Osteoblast (primary cell): ENCODE measurements around the gene THAP7. TPM values are rescaled to one million over a fixed set of nuclear protein-coding genes. Genes with fewer than 3 reads are reported as not detected.
A peak's percentile ranks its signal among the peaks of the same experiment; 100 is the strongest.

Experiments used
- DNase-seq: peaks from one replicate; pipeline ENCODE4 v3.0.0; 2011; ENCODE audit warnings: low spot score, mixed read lengths; ENCODE audit not compliant: insufficient read length; ENCODE audit errors: missing footprints
- H2AFZ ChIP-seq: 2 replicates; pipeline ENCODE4 v1.6.0; 2011; ENCODE audit warnings: mild to moderate bottlenecking, low read length
- H3K27ac ChIP-seq: 2 replicates; pipeline ENCODE4 v1.5.1; 2011; ENCODE audit warnings: mild to moderate bottlenecking, low read depth, low read length, moderate library complexity
- H3K27me3 ChIP-seq: 2 replicates; pipeline ENCODE4 v1.6.0; 2012; ENCODE audit warnings: mild to moderate bottlenecking, control low read depth, inconsistent platforms, low read length, moderate library complexity; ENCODE audit not compliant: insufficient read depth
- H3K36me3 ChIP-seq: 2 replicates; pipeline ENCODE4 v1.5.1; 2011; ENCODE audit warnings: mild to moderate bottlenecking, low read length, control low read depth, moderate library complexity; ENCODE audit not compliant: insufficient read depth
- H3K4me1 ChIP-seq: 2 replicates; pipeline ENCODE4 v1.5.1; 2011; ENCODE audit warnings: mild to moderate bottlenecking, low read length, control low read depth, moderate library complexity; ENCODE audit not compliant: insufficient read depth
- H3K4me2 ChIP-seq: 2 replicates; pipeline ENCODE4 v1.6.0; 2011; ENCODE audit warnings: mild to moderate bottlenecking, low read length; ENCODE audit not compliant: insufficient read depth
- H3K4me3 ChIP-seq: fragments of 200-600 bp; sonication (generic); 3 replicates; pipeline ENCODE4 v1.5.1; 2012; ENCODE audit warnings: mild to moderate bottlenecking, low read length, inconsistent platforms; ENCODE audit not compliant: insufficient read depth
- H3K79me2 ChIP-seq: 2 replicates; pipeline ENCODE4 v1.6.0; 2012; ENCODE audit warnings: mild to moderate bottlenecking, low read length, control low read depth, inconsistent platforms; ENCODE audit not compliant: insufficient read depth
- H3K9me3 ChIP-seq: 2 replicates; pipeline ENCODE4 v1.5.1; 2011; ENCODE audit warnings: low read depth, low read length, control low read depth
- H4K20me1 ChIP-seq: 2 replicates; pipeline ENCODE4 v1.6.0; 2012; ENCODE audit warnings: mild to moderate bottlenecking, low read length, control low read depth; ENCODE audit not compliant: insufficient read depth
- CTCF ChIP-seq: IDR thresholded peaks from 2 replicates; pipeline ENCODE4 v1.5.1; 2011; ENCODE audit warnings: mild to moderate bottlenecking, low read depth, low read length, moderate library complexity; ENCODE audit errors: extremely low read depth
- total RNA-seq: library from RNA; depleted of rRNA; stranded (reverse); fragments of >200 nt; gene quantifications from 2 replicates; pipeline ENCODE4 v1.2.3, GENCODE V29; 2012

The THAP7 gene
- total RNA-seq, 1 donor, result 24.2 TPM

DNA sequence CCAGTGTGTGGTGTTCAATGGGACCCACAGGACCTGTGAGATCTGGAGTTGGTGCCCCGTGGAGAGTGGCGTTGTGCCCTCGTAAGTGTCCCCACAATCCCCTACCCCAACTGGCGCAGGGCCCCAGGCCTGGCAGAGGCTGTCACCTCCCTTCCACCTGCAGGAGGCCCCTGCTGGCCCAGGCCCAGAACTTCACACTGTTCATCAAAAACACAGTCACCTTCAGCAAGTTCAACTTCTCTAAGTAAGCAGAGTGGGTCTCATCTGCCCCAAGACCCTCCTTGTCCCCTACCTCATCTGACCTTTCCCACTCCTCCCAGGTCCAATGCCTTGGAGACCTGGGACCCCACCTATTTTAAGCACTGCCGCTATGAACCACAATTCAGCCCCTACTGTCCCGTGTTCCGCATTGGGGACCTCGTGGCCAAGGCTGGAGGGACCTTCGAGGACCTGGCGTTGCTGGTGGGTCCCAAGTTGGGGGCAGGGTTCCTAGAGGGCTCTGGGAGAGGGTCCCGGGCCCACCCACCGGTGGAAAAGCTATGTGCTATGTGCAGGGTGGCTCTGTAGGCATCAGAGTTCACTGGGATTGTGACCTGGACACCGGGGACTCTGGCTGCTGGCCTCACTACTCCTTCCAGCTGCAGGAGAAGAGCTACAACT is 21.2 kb upstream of the THAP7 start:
- Histone ChIP-seq H3K4me1 (peaks cover 8% of the 10 kb centered on the region), H3K9me3 (no peaks in the 10 kb centered on the region), H3K4me3 (no peak overlapping the region), H3K4me2 (no peak overlapping the region), H3K36me3 (no peaks in the 10 kb centered on the region), H3K27ac (no peak overlapping the region), H2AFZ (no peak overlapping the region), H3K27me3 (no peaks in the 10 kb centered on the region), H4K20me1 (no peaks in the 10 kb centered on the region), H3K79me2 (no peaks in the 10 kb centered on the region)
- no peak for TF ChIP-seq CTCF
- DNase-seq, result peak; percentile 75

- H2AFZ ChIP-seq, result no peak overlapping the region
- DNase-seq, result no peak
- no peaks in the 10 kb centered on the region for H3K27me3 ChIP-seq
- H3K79me2 ChIP-seq, result no peaks in the 10 kb centered on the region
- H3K4me2 ChIP-seq, result no peak overlapping the region
- no peaks in the 10 kb centered on the region for H4K20me1 ChIP-seq
- H3K27ac ChIP-seq, result no peak overlapping the region
- no peak overlapping the region for H3K4me3 ChIP-seq
- peaks cover 6% of the 10 kb centered on the region for H3K4me1 ChIP-seq
- H3K36me3 ChIP-seq, result no peaks in the 10 kb centered on the region
- no peak for TF ChIP-seq CTCF
- no peaks in the 10 kb centered on the region for H3K9me3 ChIP-seq
Measured at GRCh38 chr22:21022507-21022906, 20.6 kb upstream of the THAP7 start.

DNA sequence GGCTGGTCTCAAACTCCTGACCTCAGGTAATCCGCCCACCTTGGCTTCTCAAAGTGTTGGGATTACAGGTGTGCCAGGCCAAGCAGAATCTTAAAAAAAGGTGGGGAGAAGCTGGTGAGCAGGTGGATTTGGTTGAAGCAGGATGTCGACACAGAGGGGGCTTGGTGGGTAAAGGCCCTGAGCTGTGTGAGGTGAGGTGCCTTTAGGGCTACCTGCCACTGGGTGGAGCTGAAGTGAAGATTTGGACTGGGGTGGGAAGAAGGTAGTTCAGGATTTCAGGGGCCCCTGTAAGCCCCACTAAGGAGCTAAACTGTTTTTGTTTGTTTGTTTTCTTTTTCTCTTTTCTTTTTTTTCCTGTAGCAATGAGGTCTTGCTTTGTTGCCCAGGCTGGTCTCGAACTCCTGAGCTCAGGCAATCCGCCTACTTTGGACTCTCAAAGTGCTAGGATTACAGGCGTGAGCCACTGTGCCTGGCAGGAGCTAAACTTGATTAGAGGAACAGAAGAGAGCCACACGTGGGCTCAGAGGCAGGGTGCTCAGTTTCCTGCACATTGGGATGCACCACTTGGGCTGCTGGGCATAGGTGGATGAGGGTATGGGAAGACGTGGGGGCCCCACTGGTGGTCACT is 19.0 kb upstream of the THAP7 start:
- H3K36me3 ChIP-seq, result no peaks in the 10 kb centered on the region
- H3K9me3 ChIP-seq, result no peaks in the 10 kb centered on the region
- H3K27me3 ChIP-seq, result no peaks in the 10 kb centered on the region
- H3K27ac ChIP-seq, result no peak overlapping the region
- H3K4me2 ChIP-seq, result no peak overlapping the region
- no peaks in the 10 kb centered on the region for H4K20me1 ChIP-seq
- H3K79me2 ChIP-seq, result no peaks in the 10 kb centered on the region
- no peak overlapping the region for H2AFZ ChIP-seq
- H3K4me3 ChIP-seq, result no peak overlapping the region
- no peaks in the 10 kb centered on the region for H3K4me1 ChIP-seq
- peak; percentile 68 for DNase-seq
- TF ChIP-seq CTCF, result peak; percentile 49

DNA sequence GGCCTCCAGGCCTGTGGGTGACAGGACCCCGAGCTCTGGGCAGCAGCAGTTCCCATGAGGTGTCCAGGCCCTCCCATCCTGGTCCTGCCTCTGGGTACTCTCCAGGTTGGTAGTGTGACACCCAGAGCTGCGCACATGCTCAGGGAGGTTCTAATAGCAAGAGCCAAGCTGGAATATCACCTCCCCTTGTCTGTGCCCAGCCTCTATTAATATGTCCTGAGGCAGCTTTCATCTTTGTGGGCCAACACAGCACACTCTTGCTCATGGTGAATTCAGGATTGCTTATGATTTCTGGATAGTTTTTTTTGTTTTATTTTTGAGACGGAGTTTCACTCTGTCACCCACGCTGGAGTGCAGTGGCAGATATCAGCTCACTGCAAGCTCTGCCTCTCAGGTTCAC is 16.4 kb upstream of the THAP7 start:
- Histone ChIP-seq H3K27me3 (no peaks in the 10 kb centered on the region), H3K4me3 (no peak overlapping the region), H3K79me2 (no peaks in the 10 kb centered on the region), H3K4me1 (peaks cover 24% of the 10 kb centered on the region), H3K9me3 (no peaks in the 10 kb centered on the region), H3K4me2 (no peak overlapping the region), H4K20me1 (no peaks in the 10 kb centered on the region), H3K27ac (no peak overlapping the region), H3K36me3 (no peaks in the 10 kb centered on the region), H2AFZ (no peak overlapping the region)
- no peak for DNase-seq
- TF ChIP-seq CTCF, result no peak
